ENCODE data around the gene TAMALIN.

DNA sequence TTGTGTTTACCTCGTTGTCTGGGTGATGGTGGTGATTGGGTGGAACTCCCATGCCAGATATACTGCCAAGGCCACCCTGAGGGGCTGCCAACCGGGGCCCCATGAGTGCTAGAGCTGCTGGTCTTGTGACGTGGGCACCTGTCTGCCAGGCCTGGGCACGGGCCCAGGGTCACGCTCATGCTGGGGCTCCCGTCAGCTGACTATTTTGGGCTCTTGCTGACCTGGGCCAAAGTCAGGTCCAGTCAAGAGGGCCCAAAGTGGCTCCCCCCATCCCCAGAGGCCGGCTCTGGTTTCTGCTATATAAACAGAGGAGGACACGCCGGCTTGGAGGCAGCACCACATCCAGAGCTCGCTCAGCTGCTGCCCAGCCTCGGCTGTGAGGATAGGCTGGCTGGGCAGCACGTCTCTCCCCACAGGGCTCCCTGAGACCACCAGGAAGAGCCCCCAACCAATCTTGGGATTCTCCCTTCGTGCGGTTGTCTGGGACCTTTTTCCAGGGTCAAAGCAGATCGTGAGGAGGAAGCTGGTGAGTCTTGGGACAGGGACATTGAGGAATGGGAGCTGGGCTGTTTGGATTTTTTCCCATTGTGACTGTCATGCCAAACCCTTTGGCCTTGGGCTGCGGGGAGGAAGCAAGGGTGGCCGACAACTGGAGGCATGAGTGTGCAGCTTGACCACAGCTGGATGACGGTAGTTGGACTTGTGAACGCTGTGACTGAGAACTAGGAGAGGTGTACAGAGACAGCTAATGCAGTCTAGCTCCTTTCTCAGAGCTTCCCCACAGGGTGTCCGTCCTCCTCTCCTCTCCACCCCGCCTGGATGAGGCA, 36.9 kb downstream of the TAMALIN start:
- TF ChIP-seq POLR2A (IDR thresholded peaks at IDR 0.05; ENCODE audit: extremely low read depth, insufficient read length), result no peak
- TF ChIP-seq, protein P1, sequence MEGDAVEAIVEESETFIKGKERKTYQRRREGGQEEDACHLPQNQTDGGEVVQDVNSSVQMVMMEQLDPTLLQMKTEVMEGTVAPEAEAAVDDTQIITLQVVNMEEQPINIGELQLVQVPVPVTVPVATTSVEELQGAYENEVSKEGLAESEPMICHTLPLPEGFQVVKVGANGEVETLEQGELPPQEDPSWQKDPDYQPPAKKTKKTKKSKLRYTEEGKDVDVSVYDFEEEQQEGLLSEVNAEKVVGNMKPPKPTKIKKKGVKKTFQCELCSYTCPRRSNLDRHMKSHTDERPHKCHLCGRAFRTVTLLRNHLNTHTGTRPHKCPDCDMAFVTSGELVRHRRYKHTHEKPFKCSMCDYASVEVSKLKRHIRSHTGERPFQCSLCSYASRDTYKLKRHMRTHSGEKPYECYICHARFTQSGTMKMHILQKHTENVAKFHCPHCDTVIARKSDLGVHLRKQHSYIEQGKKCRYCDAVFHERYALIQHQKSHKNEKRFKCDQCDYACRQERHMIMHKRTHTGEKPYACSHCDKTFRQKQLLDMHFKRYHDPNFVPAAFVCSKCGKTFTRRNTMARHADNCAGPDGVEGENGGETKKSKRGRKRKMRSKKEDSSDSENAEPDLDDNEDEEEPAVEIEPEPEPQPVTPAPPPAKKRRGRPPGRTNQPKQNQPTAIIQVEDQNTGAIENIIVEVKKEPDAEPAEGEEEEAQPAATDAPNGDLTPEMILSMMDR (IDR thresholded peaks at IDR 0.05; ENCODE audit: low read depth, low read length), result no peak
- no peak for TF ChIP-seq MYC (IDR thresholded peaks at IDR 0.05; ENCODE audit: low read depth, low read length)
- TF ChIP-seq, protein P2, sequence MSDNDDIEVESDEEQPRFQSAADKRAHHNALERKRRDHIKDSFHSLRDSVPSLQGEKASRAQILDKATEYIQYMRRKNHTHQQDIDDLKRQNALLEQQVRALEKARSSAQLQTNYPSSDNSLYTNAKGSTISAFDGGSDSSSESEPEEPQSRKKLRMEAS (IDR thresholded peaks at IDR 0.05; ENCODE audit: low read depth, low read length), result no peak

All from NB4 (cell line).